MG63 (cell line): Measurements from ENCODE around the gene NOXO1. TPM values are rescaled to one million over a fixed set of nuclear protein-coding genes. Genes with fewer than 3 reads are reported as not detected.
"Not testable (repeated sequence)": the region's sequence is repeated elsewhere in the genome, so short reads cannot be mapped to it uniquely, and the experiment has no call there.

Experiments
- DNase-seq: peaks from one replicate; pipeline ENCODE4 v3.0.0-alpha.2; 2020
- H3K27me3 ChIP-seq: fragments of 250-450 bp; sonication (Bioruptor Pico); 2 replicates; pipeline ENCODE4 v1.5.1; 2020; ENCODE audit warnings: mild to moderate bottlenecking, moderate library complexity
- H3K36me3 ChIP-seq: fragments of 250-450 bp; sonication (Bioruptor Pico); 2 replicates; pipeline ENCODE4 v1.5.1; 2020; ENCODE audit warnings: mild to moderate bottlenecking, moderate library complexity
- H3K4me3 ChIP-seq: fragments of 250-450 bp; sonication (Bioruptor Pico); 2 replicates; pipeline ENCODE4 v1.5.1; 2020; ENCODE audit warnings: mild to moderate bottlenecking, moderate library complexity
- H3K9me3 ChIP-seq: fragments of 250-450 bp; sonication (Bioruptor Pico); 2 replicates; pipeline ENCODE4 v1.5.1; 2020; ENCODE audit warnings: mild to moderate bottlenecking, moderate library complexity
- total RNA-seq: library from RNA; depleted of rRNA; stranded (reverse); fragments of >200 nt; shearing (Covaris generic); gene quantifications from 2 replicates; pipeline ENCODE4 v1.2.3, GENCODE V29; 2014; ENCODE audit warnings: low replicate concordance

The NOXO1 gene
- total RNA-seq, 1 experiment from 2014 or later, result not detected

GRCh38 chr16:1976216-1976520, 5.1 kb downstream of the NOXO1 start:
- H3K36me3 ChIP-seq, result peaks cover 43% of the 10 kb centered on the region
- H3K9me3 ChIP-seq, result no peaks in the 10 kb centered on the region
- peaks cover 13% of the 10 kb centered on the region for H3K27me3 ChIP-seq
- DNase-seq, result no peak
- no peak overlapping the region for H3K4me3 ChIP-seq

- H3K4me3 ChIP-seq, result no peak overlapping the region
- no peak for DNase-seq
- H3K27me3 ChIP-seq, result peaks cover 8% of the 10 kb centered on the region
- H3K36me3 ChIP-seq, result peaks cover 43% of the 10 kb centered on the region
- no peaks in the 10 kb centered on the region for H3K9me3 ChIP-seq
Observed at GRCh38 chr16:1975432-1976215, 5.6 kb downstream of the NOXO1 start.

DNA sequence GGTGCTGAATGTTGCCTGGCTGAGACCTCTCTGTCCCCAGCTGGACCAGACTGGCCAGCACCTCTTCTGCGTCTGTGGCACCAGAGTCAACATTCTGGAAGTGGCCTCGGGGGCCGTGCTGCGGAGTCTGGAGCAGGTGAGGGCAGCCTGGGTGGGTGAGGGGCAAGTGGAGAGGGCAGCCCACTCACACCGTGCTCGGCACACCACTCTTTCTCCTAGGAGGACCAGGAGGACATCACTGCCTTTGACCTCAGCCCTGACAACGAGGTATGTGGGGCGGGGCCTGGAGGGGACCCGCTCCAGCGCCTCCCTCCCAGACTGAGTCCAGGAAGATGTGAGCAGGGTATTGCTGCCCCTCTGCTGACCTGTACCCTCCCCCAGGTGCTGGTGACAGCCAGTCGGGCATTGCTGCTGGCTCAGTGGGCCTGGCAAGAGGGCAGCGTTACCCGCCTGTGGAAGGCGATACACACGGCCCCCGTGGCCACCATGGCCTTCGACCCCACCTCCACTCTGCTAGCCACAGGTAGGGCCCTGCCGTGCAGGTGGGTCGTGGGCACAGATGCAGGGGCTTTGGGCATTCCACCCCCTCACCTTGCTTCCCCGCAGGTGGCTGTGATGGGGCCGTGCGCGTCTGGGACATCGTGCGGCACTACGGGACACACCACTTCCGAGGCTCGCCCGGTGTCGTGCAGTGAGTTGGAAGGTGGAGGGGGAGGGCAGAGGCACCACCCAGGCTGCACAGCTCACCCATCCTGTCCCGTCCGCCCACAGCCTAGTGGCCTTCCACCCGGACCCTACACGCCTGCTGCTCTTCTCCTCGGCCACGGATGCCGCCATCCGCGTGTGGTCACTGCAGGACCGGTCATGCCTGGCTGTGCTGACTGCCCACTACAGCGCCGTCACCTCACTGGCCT, 6.9 kb downstream of the NOXO1 start:
- DNase-seq, result no peak
- no peaks in the 10 kb centered on the region for H3K27me3 ChIP-seq
- H3K4me3 ChIP-seq, result no peak overlapping the region
- H3K9me3 ChIP-seq, result no peaks in the 10 kb centered on the region
- H3K36me3 ChIP-seq, result peaks cover 43% of the 10 kb centered on the region

DNA sequence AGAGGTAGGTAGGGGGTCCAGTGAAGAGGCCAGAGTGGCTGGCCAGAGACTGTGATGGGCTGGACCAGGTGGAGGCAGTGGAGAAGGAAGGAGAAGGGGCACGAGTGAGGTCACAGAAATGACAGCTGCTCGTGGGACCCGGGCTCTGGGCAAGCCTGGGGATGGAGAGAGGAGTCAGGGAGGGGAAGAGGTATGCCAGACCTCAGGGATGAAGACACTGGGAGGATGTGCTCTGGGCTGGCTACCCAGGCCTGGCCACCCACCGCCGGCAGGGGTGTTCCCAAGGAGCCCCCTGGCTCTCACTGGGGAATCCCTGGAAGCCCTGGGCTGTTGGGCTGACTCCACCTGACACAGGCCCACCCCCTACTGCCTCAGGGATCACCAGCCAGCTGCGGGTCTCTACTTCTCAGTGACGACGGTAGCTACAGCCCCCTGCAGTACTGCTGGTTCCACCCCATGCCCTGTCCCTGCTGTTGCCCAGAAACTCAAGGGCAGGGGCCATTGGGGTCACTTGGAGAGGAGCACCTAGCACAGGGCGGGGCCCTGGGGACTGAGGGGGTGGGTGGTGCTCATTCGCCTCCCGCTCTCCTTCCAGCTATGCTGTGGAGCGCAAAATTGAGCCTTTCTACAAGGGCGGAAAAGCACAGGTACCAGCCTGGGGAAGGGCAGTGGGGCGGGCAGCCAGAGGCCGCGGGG, 7.7 kb downstream of the NOXO1 start:
- H3K36me3 ChIP-seq, result peaks cover 40% of the 10 kb centered on the region
- peak overlapping the region; percentile 83 for H3K4me3 ChIP-seq
- no peaks in the 10 kb centered on the region for H3K27me3 ChIP-seq
- DNase-seq, result no peak
- no peaks in the 10 kb centered on the region for H3K9me3 ChIP-seq

GRCh38 chr16:1972490-1972877, 8.8 kb downstream of the NOXO1 start:
- peaks cover 30% of the 10 kb centered on the region for H3K36me3 ChIP-seq
- H3K4me3 ChIP-seq, result peak overlapping the region; percentile 83
- H3K9me3 ChIP-seq, result no peaks in the 10 kb centered on the region
- no peaks in the 10 kb centered on the region for H3K27me3 ChIP-seq
- peak; percentile 51 for DNase-seq

- Histone ChIP-seq H3K4me3 (peak within 1 kb of the TSS; percentile 83), H3K27me3 (no peaks in the 10 kb centered on the region), H3K9me3 (no peaks in the 10 kb centered on the region), H3K36me3 (peaks cover 30% of the 10 kb centered on the region)
- peak; percentile 97 for DNase-seq
Observed at GRCh38 chr16:1971796-1972489, 9.3 kb downstream of the NOXO1 start, which contains the start of gene TBL3. TSS of gene TBL3 (plus strand) at chr16:1972053. CDS start at chr16:1972165, 112 bp downstream.

DNA sequence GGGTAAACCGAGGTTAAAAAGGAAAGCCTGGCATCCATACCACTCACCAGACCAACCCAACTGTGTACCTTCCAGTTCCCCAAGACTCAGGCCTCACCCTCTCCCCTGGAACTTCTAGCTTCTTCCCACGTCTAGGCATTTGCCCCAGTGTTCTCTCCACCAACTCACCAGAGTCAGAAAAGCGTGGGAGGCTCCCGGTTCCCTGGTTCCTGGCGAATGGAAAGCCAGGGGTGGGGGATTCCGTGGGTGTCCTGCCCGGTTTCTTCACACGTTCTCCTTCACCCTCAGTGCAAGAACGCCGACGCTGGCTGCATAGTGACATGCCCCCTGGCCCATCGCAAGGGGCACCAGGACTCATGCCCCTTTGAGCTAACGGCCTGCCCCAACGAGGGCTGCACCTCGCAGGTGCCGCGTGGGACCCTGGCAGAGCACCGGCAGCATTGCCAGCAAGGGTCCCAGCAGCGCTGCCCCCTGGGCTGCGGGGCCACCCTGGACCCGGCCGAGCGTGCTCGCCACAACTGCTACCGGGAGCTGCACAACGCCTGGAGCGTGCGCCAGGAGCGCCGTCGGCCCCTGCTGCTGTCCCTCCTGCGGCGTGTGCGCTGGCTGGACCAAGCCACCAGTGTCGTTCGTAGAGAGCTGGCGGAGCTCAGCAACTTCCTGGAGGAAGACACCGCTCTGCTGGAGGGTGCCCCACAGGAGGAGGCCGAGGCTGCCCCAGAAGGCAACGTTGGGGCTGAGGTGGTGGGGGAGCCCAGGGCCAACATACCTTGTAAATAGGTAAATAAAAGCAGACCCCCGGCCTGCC, 12.9 kb downstream of the NOXO1 start:
- no peaks in the 10 kb centered on the region for H3K27me3 ChIP-seq
- H3K36me3 ChIP-seq, result peaks cover 31% of the 10 kb centered on the region
- H3K4me3 ChIP-seq, result no peak overlapping the region
- no peak for DNase-seq
- no peaks in the 10 kb centered on the region; the same call in 1 of the 2 replicates for H3K9me3 ChIP-seq

DNA sequence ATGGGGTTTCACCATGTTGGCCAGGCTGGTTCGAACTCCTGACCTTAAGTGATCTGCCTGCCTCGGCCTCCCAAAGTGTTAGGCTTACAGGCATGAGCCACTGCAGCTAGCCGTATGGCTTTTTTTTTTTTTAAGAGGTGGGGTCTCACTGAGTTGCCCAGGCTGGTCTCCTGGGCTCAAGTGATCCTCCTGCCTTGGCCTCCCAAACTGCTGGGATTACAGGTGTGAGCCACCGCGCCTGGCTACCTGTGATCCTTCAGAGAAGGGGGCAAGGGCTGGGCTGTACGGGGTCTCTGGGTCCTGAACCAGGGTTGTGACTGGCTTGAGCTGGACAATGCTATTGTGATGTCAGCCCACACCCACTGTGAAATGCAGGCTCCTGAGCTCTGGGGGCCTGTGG, 14.8 kb downstream of the NOXO1 start, which contains the start of gene RNF151:
Gene RNF151 (plus strand): TSS at position 397 of the 400 bp plus-strand sequence. CDS start 26 bp downstream, outside the sequence.
- no peak for DNase-seq
- H3K36me3 ChIP-seq, result peaks cover 49% of the 10 kb centered on the region

DNA sequence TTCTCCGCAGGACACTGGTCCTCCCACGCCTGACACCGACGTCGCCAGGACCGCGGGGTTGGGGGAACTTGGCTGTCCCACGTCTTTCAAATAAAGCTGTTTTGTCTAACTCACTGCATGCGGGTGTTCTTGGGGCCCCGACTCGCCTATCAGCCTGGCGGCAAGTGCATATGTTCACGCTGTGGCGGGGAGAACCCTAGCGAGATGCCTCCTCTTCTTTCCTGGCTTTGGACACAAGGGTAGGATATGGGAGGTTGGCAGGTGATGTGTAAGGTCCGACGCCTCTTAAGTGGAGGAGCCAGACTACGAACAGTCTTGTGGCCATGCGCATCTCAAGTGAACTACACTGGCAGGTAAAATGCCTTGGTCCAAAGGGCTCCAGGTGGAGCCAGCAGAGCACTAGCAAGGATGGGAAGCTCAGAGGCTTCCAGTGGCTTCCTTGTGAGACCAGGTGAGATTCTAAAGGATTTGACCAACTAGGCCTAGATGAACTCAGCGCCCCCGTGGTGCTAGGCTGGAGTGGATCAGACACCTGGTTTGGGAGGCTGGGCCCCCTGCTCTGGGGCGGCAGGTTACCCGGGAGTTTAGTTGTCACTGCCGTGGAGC, 15.8 kb downstream of the NOXO1 start:
- Histone ChIP-seq H3K27me3 (no peaks in the 10 kb centered on the region), H3K4me3 (peak overlapping the region; percentile 99), H3K9me3 (no peaks in the 10 kb centered on the region; the same call in 1 of the 2 replicates), H3K36me3 (peaks cover 55% of the 10 kb centered on the region)
- no peak for DNase-seq

More for the DNA sequence above, 14.8 kb downstream of the NOXO1 start, which contains the start of gene RNF151:
- Histone ChIP-seq H3K4me3 (peak within 1 kb of the TSS; percentile 99), H3K27me3 (no peaks in the 10 kb centered on the region), H3K9me3 (no peaks in the 10 kb centered on the region; the same call in 1 of the 2 replicates)

- Histone ChIP-seq H3K9me3 (no peaks in the 10 kb centered on the region; the same call in 1 of the 2 replicates), H3K27me3 (no peaks in the 10 kb centered on the region), H3K4me3 (peak within 1 kb of the TSS; percentile 99), H3K36me3 (peaks cover 55% of the 10 kb centered on the region)
- DNase-seq, result peak; percentile 100
Observed at GRCh38 chr16:1964506-1965395, 16.5 kb downstream of the NOXO1 start, which contains the start of gene RPS2. TSS of gene RPS2 (minus strand) at chr16:1964826. CDS start at chr16:1964625, 201 bp downstream.

DNA sequence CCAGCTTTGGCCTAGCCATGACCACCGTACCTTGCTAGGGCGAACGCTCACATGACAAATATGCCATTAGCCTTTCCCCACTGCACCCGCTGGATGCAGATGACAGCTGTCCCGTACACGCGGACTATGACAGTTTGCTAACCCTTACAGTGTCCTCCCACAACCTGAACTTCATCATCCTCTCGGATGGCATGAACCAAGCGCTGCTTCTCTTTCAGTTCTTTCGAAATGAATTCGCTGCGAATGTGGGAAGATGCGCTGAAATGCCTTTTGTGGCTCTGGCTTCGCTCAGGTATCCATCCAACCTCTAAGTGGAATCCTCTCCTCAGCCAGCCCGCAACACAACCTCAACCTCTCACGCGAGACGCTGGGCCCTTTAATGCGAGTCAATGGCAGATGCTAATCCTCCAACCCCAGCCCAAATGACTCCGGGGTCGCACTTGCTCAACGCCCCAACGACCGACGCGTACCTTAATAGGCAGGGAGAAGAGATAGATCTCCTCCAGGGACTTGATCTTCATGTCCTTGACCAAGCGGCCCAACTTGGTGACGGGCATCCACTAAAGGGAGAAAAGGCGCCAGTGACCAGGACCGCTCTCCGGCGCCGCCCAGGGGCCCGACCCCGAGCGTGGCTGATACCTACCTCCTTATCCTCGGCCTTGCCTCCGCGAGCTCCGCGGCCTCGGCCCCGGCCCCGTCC, 17.3 kb downstream of the NOXO1 start:
- DNase-seq, result no peak
- Histone ChIP-seq H3K27me3 (no peaks in the 10 kb centered on the region), H3K4me3 (peak overlapping the region; percentile 99), H3K36me3 (peaks cover 55% of the 10 kb centered on the region), H3K9me3 (no peaks in the 10 kb centered on the region; the same call in 1 of the 2 replicates)

- H3K4me3 ChIP-seq, result peak overlapping the region; percentile 99
Observed at GRCh38 chr16:1962161-1963153, 18.8 kb downstream of the NOXO1 start.

More at GRCh38 chr16:1962161-1963153, 18.8 kb downstream of the NOXO1 start:
- not testable (repeated sequence) for H3K9me3 ChIP-seq, H3K27me3 ChIP-seq, DNase-seq
- peaks cover 55% of the 10 kb centered on the region for H3K36me3 ChIP-seq
